Measurements from ENCODE around the gene SNX5. TPM values are rescaled to one million over a fixed set of nuclear protein-coding genes. Genes with fewer than 3 reads are reported as not detected.

SNX5 gene
- polyA plus RNA-seq, 1 donor from 2014 or later: 59.8 TPM

DNA sequence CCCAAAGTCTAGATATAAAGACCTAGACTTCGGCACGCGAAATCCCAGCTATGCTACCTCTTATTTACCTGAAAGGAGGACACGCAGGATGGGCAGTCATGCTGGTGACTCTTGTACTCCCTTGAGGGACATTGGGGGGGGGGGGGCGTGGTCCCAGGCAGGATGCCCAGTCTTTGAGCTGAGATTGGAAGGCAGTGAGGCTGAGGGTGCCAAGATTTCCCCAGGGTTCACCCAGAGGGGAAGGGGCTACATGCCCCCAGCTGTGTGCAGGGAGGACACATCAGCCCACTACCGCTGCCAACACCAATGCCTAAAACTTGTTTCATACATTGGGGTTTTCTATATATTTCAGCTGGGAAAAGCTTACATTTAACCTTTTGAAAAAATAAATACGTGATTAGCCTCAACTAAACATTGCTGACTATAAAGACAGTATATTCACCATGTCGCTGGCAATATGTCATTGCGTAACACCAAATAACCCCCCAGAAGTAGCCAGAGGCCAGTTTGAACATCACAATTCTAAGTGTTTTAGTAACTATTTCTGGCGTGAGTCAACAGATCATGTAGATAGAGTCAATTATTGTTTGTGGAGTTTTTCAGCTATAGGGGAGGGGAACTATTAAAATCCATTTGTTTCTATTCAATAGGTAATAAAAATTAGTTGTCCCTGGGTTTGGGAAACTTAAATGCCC lies 21.8 kb upstream of the SNX5 start:
- Histone ChIP-seq H2AFZ (ENCODE audit: low read depth, low read length) (no peak overlapping the region), H3K27ac (ENCODE audit: low read length) (no peak overlapping the region), H4K20me1 (ENCODE audit: insufficient read depth) (no peaks in the 10 kb centered on the region), H3K4me3 (ENCODE audit: low read length) (no peak overlapping the region), H3K36me3 (ENCODE audit: insufficient read depth, low read length) (no peaks in the 10 kb centered on the region), H3K9me3 (ENCODE audit: low read length) (no peaks in the 10 kb centered on the region), H3K27me3 (ENCODE audit: insufficient read depth, low read depth, low read length) (no peaks in the 10 kb centered on the region), H3K4me2 (ENCODE audit: low read length) (no peak overlapping the region), H3K9me2 (ENCODE audit: insufficient read depth, low read length) (no peaks in the 10 kb centered on the region), H3K79me2 (replicated peaks; ENCODE audit: insufficient read depth, low read length) (no peaks in the 10 kb centered on the region), H3F3A (ENCODE audit: insufficient read depth, low read length, poor library complexity, severe bottlenecking) (no peaks in the 10 kb centered on the region), H3K9ac (ENCODE audit: low read length) (no peak overlapping the region)
- TF ChIP-seq EP300 (conservative IDR thresholded peaks at IDR 0.05; ENCODE audit: poor library complexity, severe bottlenecking) (no peak), SMC3 (conservative IDR thresholded peaks at IDR 0.05; ENCODE audit: poor library complexity) (no peak), POLR2AphosphoS5 (IDR thresholded peaks at IDR 0.05) (no peak), EZH2 (IDR thresholded peaks at IDR 0.05; ENCODE audit: borderline replicate concordance, insufficient read depth, low read length, poor library complexity, severe bottlenecking) (no peak), MXI1 (conservative IDR thresholded peaks at IDR 0.05; ENCODE audit: poor library complexity, severe bottlenecking) (no peak), TAF1 (IDR thresholded peaks at IDR 0.05; ENCODE audit: low read depth) (no peak), RAD21 (conservative IDR thresholded peaks at IDR 0.05) (no peak)
- TF ChIP-seq, protein P1, sequence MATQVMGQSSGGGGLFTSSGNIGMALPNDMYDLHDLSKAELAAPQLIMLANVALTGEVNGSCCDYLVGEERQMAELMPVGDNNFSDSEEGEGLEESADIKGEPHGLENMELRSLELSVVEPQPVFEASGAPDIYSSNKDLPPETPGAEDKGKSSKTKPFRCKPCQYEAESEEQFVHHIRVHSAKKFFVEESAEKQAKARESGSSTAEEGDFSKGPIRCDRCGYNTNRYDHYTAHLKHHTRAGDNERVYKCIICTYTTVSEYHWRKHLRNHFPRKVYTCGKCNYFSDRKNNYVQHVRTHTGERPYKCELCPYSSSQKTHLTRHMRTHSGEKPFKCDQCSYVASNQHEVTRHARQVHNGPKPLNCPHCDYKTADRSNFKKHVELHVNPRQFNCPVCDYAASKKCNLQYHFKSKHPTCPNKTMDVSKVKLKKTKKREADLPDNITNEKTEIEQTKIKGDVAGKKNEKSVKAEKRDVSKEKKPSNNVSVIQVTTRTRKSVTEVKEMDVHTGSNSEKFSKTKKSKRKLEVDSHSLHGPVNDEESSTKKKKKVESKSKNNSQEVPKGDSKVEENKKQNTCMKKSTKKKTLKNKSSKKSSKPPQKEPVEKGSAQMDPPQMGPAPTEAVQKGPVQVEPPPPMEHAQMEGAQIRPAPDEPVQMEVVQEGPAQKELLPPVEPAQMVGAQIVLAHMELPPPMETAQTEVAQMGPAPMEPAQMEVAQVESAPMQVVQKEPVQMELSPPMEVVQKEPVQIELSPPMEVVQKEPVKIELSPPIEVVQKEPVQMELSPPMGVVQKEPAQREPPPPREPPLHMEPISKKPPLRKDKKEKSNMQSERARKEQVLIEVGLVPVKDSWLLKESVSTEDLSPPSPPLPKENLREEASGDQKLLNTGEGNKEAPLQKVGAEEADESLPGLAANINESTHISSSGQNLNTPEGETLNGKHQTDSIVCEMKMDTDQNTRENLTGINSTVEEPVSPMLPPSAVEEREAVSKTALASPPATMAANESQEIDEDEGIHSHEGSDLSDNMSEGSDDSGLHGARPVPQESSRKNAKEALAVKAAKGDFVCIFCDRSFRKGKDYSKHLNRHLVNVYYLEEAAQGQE (IDR thresholded peaks at IDR 0.05; ENCODE audit: borderline replicate concordance): no peak
- TF ChIP-seq, protein P2, sequence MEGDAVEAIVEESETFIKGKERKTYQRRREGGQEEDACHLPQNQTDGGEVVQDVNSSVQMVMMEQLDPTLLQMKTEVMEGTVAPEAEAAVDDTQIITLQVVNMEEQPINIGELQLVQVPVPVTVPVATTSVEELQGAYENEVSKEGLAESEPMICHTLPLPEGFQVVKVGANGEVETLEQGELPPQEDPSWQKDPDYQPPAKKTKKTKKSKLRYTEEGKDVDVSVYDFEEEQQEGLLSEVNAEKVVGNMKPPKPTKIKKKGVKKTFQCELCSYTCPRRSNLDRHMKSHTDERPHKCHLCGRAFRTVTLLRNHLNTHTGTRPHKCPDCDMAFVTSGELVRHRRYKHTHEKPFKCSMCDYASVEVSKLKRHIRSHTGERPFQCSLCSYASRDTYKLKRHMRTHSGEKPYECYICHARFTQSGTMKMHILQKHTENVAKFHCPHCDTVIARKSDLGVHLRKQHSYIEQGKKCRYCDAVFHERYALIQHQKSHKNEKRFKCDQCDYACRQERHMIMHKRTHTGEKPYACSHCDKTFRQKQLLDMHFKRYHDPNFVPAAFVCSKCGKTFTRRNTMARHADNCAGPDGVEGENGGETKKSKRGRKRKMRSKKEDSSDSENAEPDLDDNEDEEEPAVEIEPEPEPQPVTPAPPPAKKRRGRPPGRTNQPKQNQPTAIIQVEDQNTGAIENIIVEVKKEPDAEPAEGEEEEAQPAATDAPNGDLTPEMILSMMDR (IDR thresholded peaks at IDR 0.05; ENCODE audit: poor library complexity, severe bottlenecking): no peak

DNA sequence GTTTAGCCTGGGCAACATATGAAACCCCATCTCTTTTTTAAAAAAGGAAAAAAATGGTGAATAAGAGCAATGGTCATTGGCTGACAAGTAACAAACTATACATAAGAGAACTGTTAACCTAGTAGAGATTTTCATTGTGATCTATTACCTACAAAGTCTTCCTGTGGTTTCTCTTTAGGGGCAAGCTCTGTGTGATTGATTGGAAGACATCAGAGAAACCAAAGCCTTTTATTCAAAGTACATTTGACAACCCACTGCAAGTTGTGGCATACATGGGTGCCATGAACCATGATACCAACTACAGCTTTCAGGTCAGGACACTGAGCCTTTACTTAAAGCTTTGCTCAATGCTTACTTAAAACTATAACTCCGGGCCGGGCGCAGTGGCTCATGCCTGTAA lies 19.4 kb upstream of the SNX5 start:
- Histone ChIP-seq H3K36me3 (ENCODE audit: insufficient read depth, low read length) (no peaks in the 10 kb centered on the region), H3K9me2 (ENCODE audit: insufficient read depth, low read length) (no peaks in the 10 kb centered on the region), H3K27ac (ENCODE audit: low read length) (no peak overlapping the region), H3K9ac (ENCODE audit: low read length) (no peak overlapping the region), H3K4me2 (ENCODE audit: low read length) (no peak overlapping the region), H3K4me3 (ENCODE audit: low read length) (no peak overlapping the region), H4K20me1 (ENCODE audit: insufficient read depth) (no peaks in the 10 kb centered on the region), H2AFZ (ENCODE audit: low read depth, low read length) (no peak overlapping the region), H3K27me3 (ENCODE audit: insufficient read depth, low read depth, low read length) (no peaks in the 10 kb centered on the region), H3F3A (ENCODE audit: insufficient read depth, low read length, poor library complexity, severe bottlenecking) (no peaks in the 10 kb centered on the region), H3K79me2 (replicated peaks; ENCODE audit: insufficient read depth, low read length) (no peaks in the 10 kb centered on the region), H3K9me3 (ENCODE audit: low read length) (no peaks in the 10 kb centered on the region)
- TF ChIP-seq POLR2AphosphoS5 (IDR thresholded peaks at IDR 0.05): no peak
- no peak for TF ChIP-seq SMC3 (conservative IDR thresholded peaks at IDR 0.05; ENCODE audit: poor library complexity)
- no peak for TF ChIP-seq TAF1 (IDR thresholded peaks at IDR 0.05; ENCODE audit: low read depth)
- no peak for TF ChIP-seq RAD21 (conservative IDR thresholded peaks at IDR 0.05)
- TF ChIP-seq, protein P2 (IDR thresholded peaks at IDR 0.05; ENCODE audit: poor library complexity, severe bottlenecking): no peak

Measured in neural cell (in vitro differentiated cells).